HCT116 (cell line): ENCODE measurements around the gene FXYD1.

Experiments used
- CEBPB ChIP-seq: IDR thresholded peaks from 2 replicates; pipeline ENCODE4 v1.6.1; 2012; ENCODE audit warnings: low read depth
- EZH2 ChIP-seq: fragments of 200-600 bp; sonication (generic); IDR thresholded peaks from 2 replicates; pipeline ENCODE4 v1.6.1; 2017; ENCODE audit warnings: antibody characterized with exemption, mixed run types
- POLR2A ChIP-seq: IDR thresholded peaks from 2 replicates; pipeline ENCODE4 v1.7.0; 2011; ENCODE audit warnings: borderline replicate concordance; ENCODE audit not compliant: insufficient read depth, insufficient read length; ENCODE audit errors: extremely low read depth
- TF ChIP-seq, protein P1 (sequence below): IDR thresholded peaks from 2 replicates; pipeline ENCODE4 v1.6.1; 2012
- TF ChIP-seq, protein P2 (sequence below): IDR thresholded peaks from 2 replicates; pipeline ENCODE4 v1.6.1; 2012; ENCODE audit warnings: low read depth

DNA sequence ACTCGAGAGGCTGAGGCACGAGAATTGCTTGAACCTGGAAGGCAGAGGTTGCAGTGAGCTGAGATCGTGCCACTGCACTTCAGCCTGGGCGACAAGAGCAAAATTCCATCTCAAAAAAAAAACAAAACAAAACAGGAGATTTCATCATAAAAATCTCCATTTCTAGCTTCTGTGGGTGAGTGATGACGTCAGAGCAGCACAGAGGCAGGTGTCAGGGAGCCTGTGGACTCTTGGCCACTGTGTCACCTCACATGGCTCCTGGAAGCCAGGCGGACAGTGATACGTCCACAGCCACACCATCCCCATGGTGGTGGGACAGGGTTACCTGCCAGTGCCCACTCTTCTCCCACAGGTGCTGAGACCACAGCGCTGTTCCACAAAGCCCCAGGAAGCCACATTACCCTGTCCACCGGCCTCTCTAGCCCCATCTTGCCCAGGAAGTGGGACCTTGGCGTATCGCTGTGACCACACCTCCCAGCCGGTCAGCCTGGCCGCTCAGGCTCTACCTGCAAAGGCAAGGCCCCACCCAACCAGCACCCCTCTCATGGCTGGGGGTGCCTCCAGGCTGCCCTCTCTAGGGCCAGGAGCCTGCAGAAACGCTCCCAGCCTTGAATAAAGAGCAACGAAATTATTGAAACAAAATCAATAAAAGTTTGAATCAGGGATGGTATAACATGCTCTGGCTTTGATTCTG is 25.5 kb upstream of the FXYD1 start:
- no peak for TF ChIP-seq POLR2A
- TF ChIP-seq, protein P1, sequence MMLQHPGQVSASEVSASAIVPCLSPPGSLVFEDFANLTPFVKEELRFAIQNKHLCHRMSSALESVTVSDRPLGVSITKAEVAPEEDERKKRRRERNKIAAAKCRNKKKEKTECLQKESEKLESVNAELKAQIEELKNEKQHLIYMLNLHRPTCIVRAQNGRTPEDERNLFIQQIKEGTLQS, result no peak
- no peak for TF ChIP-seq EZH2
- TF ChIP-seq, protein P2, sequence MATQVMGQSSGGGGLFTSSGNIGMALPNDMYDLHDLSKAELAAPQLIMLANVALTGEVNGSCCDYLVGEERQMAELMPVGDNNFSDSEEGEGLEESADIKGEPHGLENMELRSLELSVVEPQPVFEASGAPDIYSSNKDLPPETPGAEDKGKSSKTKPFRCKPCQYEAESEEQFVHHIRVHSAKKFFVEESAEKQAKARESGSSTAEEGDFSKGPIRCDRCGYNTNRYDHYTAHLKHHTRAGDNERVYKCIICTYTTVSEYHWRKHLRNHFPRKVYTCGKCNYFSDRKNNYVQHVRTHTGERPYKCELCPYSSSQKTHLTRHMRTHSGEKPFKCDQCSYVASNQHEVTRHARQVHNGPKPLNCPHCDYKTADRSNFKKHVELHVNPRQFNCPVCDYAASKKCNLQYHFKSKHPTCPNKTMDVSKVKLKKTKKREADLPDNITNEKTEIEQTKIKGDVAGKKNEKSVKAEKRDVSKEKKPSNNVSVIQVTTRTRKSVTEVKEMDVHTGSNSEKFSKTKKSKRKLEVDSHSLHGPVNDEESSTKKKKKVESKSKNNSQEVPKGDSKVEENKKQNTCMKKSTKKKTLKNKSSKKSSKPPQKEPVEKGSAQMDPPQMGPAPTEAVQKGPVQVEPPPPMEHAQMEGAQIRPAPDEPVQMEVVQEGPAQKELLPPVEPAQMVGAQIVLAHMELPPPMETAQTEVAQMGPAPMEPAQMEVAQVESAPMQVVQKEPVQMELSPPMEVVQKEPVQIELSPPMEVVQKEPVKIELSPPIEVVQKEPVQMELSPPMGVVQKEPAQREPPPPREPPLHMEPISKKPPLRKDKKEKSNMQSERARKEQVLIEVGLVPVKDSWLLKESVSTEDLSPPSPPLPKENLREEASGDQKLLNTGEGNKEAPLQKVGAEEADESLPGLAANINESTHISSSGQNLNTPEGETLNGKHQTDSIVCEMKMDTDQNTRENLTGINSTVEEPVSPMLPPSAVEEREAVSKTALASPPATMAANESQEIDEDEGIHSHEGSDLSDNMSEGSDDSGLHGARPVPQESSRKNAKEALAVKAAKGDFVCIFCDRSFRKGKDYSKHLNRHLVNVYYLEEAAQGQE, result no peak
- TF ChIP-seq CEBPB, result no peak
